ENCODE data around the gene PLEKHG3.

The PLEKHG3 gene

GRCh38 chr14:64741200-64741599 is 37.0 kb downstream of the PLEKHG3 start:
- Histone ChIP-seq H3F3A (ENCODE audit: insufficient read depth, low read length) (no peaks in the 10 kb centered on the region), H3K79me2 (ENCODE audit: low read length) (no peaks in the 10 kb centered on the region), H3K9me3 (replicated peaks; ENCODE audit: insufficient read depth, low read length) (no peaks in the 10 kb centered on the region), H3K27ac (ENCODE audit: low read length) (no peak overlapping the region), H4K20me1 (ENCODE audit: insufficient read depth, low read length) (no peaks in the 10 kb centered on the region), H3K36me3 (replicated peaks; ENCODE audit: insufficient read depth, low read length) (no peaks in the 10 kb centered on the region), H3K9me2 (replicated peaks; ENCODE audit: insufficient read depth, low read length) (no peaks in the 10 kb centered on the region), H3K4me2 (ENCODE audit: low read depth, low read length) (no peak overlapping the region), H3K27me3 (replicated peaks; ENCODE audit: insufficient read depth, low read length) (no peaks in the 10 kb centered on the region), H3K4me1 (ENCODE audit: low read length) (no peaks in the 10 kb centered on the region), H3K9ac (ENCODE audit: low read length) (no peak overlapping the region), H2AFZ (ENCODE audit: low read length) (no peak overlapping the region), H3K4me3 (ENCODE audit: low read length) (no peak overlapping the region)
- DNase-seq = no peak
- TF ChIP-seq EZH2 (optimal IDR thresholded peaks at IDR 0.05; ENCODE audit: low read depth, low read length) (no peak), CTCF (IDR thresholded peaks at IDR 0.05; ENCODE audit: low read length) (no peak), EZH2phosphoT487 (IDR thresholded peaks at IDR 0.05; ENCODE audit: low read length) (no peak)

GRCh38 chr14:64741961-64742360 is 37.7 kb downstream of the PLEKHG3 start:
- Histone ChIP-seq H3F3A (ENCODE audit: insufficient read depth, low read length) (no peaks in the 10 kb centered on the region), H3K4me1 (ENCODE audit: low read length) (no peaks in the 10 kb centered on the region), H2AFZ (ENCODE audit: low read length) (no peak overlapping the region), H3K27me3 (replicated peaks; ENCODE audit: insufficient read depth, low read length) (no peaks in the 10 kb centered on the region), H4K20me1 (ENCODE audit: insufficient read depth, low read length) (no peaks in the 10 kb centered on the region), H3K4me3 (ENCODE audit: low read length) (no peak overlapping the region), H3K36me3 (replicated peaks; ENCODE audit: insufficient read depth, low read length) (no peaks in the 10 kb centered on the region), H3K9ac (ENCODE audit: low read length) (no peak overlapping the region), H3K9me2 (replicated peaks; ENCODE audit: insufficient read depth, low read length) (no peaks in the 10 kb centered on the region), H3K4me2 (ENCODE audit: low read depth, low read length) (no peak overlapping the region), H3K9me3 (replicated peaks; ENCODE audit: insufficient read depth, low read length) (no peaks in the 10 kb centered on the region), H3K79me2 (ENCODE audit: low read length) (no peaks in the 10 kb centered on the region), H3K27ac (ENCODE audit: low read length) (no peak overlapping the region)
- no peak for DNase-seq
- TF ChIP-seq CTCF (IDR thresholded peaks at IDR 0.05; ENCODE audit: low read length) (no peak), EZH2phosphoT487 (IDR thresholded peaks at IDR 0.05; ENCODE audit: low read length) (no peak), EZH2 (optimal IDR thresholded peaks at IDR 0.05; ENCODE audit: low read depth, low read length) (no peak)

- TF ChIP-seq CTCF (IDR thresholded peaks at IDR 0.05; ENCODE audit: low read length) = no peak
- no peak for TF ChIP-seq EZH2phosphoT487 (IDR thresholded peaks at IDR 0.05; ENCODE audit: low read length)
- TF ChIP-seq EZH2 (optimal IDR thresholded peaks at IDR 0.05; ENCODE audit: low read depth, low read length) = no peak
- no peak overlapping the region for H3K4me2 ChIP-seq (ENCODE audit: low read depth, low read length)
- no peaks in the 10 kb centered on the region for H3K36me3 ChIP-seq (replicated peaks; ENCODE audit: insufficient read depth, low read length)
These were observed 38.8 kb downstream of the PLEKHG3 start for GRCh38 chr14:64743061-64743460.

More at GRCh38 chr14:64743061-64743460, 38.8 kb downstream of the PLEKHG3 start:
- H3K27me3 ChIP-seq (replicated peaks; ENCODE audit: insufficient read depth, low read length) = no peaks in the 10 kb centered on the region
- H2AFZ ChIP-seq (ENCODE audit: low read length) = no peak overlapping the region
- no peaks in the 10 kb centered on the region for H3K4me1 ChIP-seq (ENCODE audit: low read length)
- no peaks in the 10 kb centered on the region for H3K9me2 ChIP-seq (replicated peaks; ENCODE audit: insufficient read depth, low read length)
- H4K20me1 ChIP-seq (ENCODE audit: insufficient read depth, low read length) = no peaks in the 10 kb centered on the region
- no peak overlapping the region for H3K9ac ChIP-seq (ENCODE audit: low read length)
- H3K79me2 ChIP-seq (ENCODE audit: low read length) = no peaks in the 10 kb centered on the region
- H3F3A ChIP-seq (ENCODE audit: insufficient read depth, low read length) = no peaks in the 10 kb centered on the region
- no peak overlapping the region for H3K27ac ChIP-seq (ENCODE audit: low read length)
- no peak for DNase-seq
- H3K4me3 ChIP-seq (ENCODE audit: low read length) = no peak overlapping the region
- no peaks in the 10 kb centered on the region for H3K9me3 ChIP-seq (replicated peaks; ENCODE audit: insufficient read depth, low read length)

Measured in MM.1S (cell line).